B cell (primary cell): ENCODE data around the gene NBAS.

Experiments
- EZH2 ChIP-seq: IDR thresholded peaks from 2 replicates; pipeline ENCODE4 v1.6.1; 2012; ENCODE audit warnings: borderline replicate concordance, low read depth, mild to moderate bottlenecking, moderate library complexity, low read length; ENCODE audit not compliant: insufficient read depth, poor library complexity, severe bottlenecking
- TF ChIP-seq, protein P1 (sequence below): fragments of 200-600 bp; IDR thresholded peaks from one replicate; pipeline ENCODE4 v1.8.0; 2022; ENCODE audit warnings: antibody characterized with exemption, mild to moderate bottlenecking

DNA sequence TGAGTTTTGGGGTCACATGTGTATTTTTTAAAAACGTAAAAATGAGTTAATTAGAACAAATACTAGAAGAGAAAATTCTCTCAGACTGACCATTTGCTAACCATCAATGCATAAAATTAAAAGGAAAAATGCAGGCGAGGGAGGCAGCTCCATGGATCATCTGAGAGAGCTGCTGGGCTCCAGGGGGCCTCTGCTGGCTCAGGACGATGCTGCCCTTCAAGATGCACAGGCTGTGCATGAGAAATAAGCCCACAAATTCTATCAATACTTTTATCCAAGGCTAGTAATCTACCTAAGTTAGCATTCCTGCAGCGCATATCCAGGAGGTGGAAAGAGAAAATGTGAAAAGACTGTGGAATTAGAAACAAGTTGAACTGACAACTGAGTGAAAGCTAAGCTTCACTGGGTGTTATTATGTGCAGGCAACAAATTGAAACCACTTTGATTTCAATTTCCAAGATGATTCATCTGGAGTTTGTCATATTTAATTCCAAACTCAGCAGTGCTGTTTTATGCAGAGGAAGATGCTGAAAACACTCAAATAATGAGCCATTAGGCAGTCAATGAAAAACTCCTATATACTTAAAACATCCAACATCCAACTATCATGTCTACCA is 261.1 kb downstream of the NBAS start:
- TF ChIP-seq, protein P1, sequence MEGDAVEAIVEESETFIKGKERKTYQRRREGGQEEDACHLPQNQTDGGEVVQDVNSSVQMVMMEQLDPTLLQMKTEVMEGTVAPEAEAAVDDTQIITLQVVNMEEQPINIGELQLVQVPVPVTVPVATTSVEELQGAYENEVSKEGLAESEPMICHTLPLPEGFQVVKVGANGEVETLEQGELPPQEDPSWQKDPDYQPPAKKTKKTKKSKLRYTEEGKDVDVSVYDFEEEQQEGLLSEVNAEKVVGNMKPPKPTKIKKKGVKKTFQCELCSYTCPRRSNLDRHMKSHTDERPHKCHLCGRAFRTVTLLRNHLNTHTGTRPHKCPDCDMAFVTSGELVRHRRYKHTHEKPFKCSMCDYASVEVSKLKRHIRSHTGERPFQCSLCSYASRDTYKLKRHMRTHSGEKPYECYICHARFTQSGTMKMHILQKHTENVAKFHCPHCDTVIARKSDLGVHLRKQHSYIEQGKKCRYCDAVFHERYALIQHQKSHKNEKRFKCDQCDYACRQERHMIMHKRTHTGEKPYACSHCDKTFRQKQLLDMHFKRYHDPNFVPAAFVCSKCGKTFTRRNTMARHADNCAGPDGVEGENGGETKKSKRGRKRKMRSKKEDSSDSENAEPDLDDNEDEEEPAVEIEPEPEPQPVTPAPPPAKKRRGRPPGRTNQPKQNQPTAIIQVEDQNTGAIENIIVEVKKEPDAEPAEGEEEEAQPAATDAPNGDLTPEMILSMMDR = no peak
- no peak for TF ChIP-seq EZH2
